ENCODE results near the gene SRRM1. TPM values are rescaled to one million over a fixed set of nuclear protein-coding genes. Genes with fewer than 3 reads are reported as not detected.

SRRM1 gene
- total RNA-seq, 1 experiment from 2014 or later: 290 TPM

DNA sequence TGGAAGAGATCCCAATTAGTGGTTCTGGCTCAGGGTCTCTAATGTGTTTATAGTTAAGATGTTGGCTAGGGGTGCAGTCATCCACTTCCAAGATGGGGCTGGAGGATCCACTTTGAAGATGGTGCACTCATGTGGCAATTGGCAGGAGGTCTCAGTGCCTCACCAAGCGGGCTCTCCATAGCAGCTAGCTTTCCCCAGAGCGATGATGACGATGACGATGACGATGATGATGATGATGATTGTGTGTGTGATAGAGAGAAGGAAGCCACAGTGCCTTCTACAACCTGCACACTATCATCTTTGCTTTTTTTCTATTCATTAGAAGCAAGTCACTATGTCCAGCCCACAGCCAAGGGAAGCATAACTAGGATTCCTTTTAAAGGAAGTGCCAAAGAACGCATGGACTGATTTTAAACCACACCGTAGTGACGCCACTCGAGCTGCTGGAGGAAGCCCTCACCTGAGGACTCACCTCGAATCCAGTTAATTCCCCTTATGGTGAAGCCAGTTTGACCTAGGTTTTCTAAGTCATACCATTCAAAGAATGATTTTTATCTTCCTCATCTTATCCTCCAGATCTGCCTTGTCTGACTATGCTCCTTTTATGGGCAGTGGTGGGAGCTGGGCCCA is 49.4 kb downstream of the SRRM1 start:
- H2BK20ac ChIP-seq (ENCODE audit: low read depth, low read length, poor library complexity, severe bottlenecking): no peak overlapping the region
- H3K27ac Mint-ChIP-seq: peak overlapping the region in 1 of 3 experiments; percentile 70; a peak in 1 of 7 replicates

More for the DNA sequence above, 49.4 kb downstream of the SRRM1 start:
- H3K18ac ChIP-seq (ENCODE audit: insufficient read length, low read depth, low read length): no peak overlapping the region
- H3K79me1 ChIP-seq (ENCODE audit: insufficient read depth, low read depth, low read length, poor library complexity, severe bottlenecking): no peaks in the 10 kb centered on the region
- Mint-ChIP-seq H3K36me3 (ENCODE audit: insufficient read depth in 1 of 3, low read depth in 3 of 3) (peaks cover 3 to 14% (median 3%) of the 10 kb centered on the region in 3 experiments; a peak in 4 of 7 replicates), H3K9me3 (peaks cover 12 to 14% of the 10 kb centered on the region in 2 experiments), H3K27me3 (ENCODE audit: low read depth) (peaks cover 2% of the 10 kb centered on the region), H3K4me1 (peaks cover 6 to 14% of the 10 kb centered on the region in 2 experiments), H3K4me3 (no peak overlapping the region)
- H3K23ac ChIP-seq (ENCODE audit: insufficient read length, low read depth, low read length): no peak overlapping the region
- H2BK15ac ChIP-seq (ENCODE audit: low read depth, low read length): no peak overlapping the region
- H2BK120ac ChIP-seq (ENCODE audit: low read depth, low read length, poor library complexity, severe bottlenecking): no peak overlapping the region
- no peak overlapping the region for H2AFZ ChIP-seq (ENCODE audit: low read length)
- no peak overlapping the region for H4K91ac ChIP-seq (ENCODE audit: insufficient read length, low read depth, low read length)
- DNase-seq: no peak
- no peak overlapping the region for H3K4ac ChIP-seq (ENCODE audit: low read depth, low read length)
- H3T11ph ChIP-seq (ENCODE audit: low read length): no peak overlapping the region
- no peaks in the 10 kb centered on the region for H3K27me3 ChIP-seq (ENCODE audit: insufficient read depth, low read length)
- H4K8ac ChIP-seq (replicated peaks; ENCODE audit: insufficient read length, low read depth, low read length): no peak overlapping the region
- no peak overlapping the region for H3K56ac ChIP-seq (ENCODE audit: insufficient read length, low read depth, low read length)
- no peak overlapping the region for H3K14ac ChIP-seq (ENCODE audit: insufficient read depth, low read length)
- no peak overlapping the region for H3K27ac ChIP-seq (ENCODE audit: insufficient read length, low read depth, low read length)
- WGBS (ENCODE audit: extremely low coverage, insufficient read length, low lambda C conversion rate): no CpG with 5 or more reads among the region's 10 CpGs
- no peaks in the 10 kb centered on the region for H3K23me2 ChIP-seq (ENCODE audit: insufficient read length, low read depth, low read length, poor library complexity, severe bottlenecking)
- H4K5ac ChIP-seq (ENCODE audit: insufficient read length, low read depth, low read length): no peak overlapping the region
- H3K9ac ChIP-seq (ENCODE audit: extremely low read depth, insufficient read length, low read length): no peak overlapping the region
- H2BK12ac ChIP-seq (ENCODE audit: insufficient read length, low read depth, low read length): no peak overlapping the region
- no peaks in the 10 kb centered on the region for H3K9me3 ChIP-seq (ENCODE audit: control insufficient read depth, low read depth, low read length)
- H3K79me2 ChIP-seq (ENCODE audit: insufficient read depth, low read length): no peaks in the 10 kb centered on the region
- H2BK5ac ChIP-seq (ENCODE audit: insufficient read length, low read length): no peak overlapping the region
- H3K4me2 ChIP-seq (ENCODE audit: insufficient read depth, insufficient read length, low read length): no peak overlapping the region
- H4K20me1 ChIP-seq (ENCODE audit: control insufficient read depth, insufficient read depth, insufficient read length): no peaks in the 10 kb centered on the region
- TF ChIP-seq, protein P1, sequence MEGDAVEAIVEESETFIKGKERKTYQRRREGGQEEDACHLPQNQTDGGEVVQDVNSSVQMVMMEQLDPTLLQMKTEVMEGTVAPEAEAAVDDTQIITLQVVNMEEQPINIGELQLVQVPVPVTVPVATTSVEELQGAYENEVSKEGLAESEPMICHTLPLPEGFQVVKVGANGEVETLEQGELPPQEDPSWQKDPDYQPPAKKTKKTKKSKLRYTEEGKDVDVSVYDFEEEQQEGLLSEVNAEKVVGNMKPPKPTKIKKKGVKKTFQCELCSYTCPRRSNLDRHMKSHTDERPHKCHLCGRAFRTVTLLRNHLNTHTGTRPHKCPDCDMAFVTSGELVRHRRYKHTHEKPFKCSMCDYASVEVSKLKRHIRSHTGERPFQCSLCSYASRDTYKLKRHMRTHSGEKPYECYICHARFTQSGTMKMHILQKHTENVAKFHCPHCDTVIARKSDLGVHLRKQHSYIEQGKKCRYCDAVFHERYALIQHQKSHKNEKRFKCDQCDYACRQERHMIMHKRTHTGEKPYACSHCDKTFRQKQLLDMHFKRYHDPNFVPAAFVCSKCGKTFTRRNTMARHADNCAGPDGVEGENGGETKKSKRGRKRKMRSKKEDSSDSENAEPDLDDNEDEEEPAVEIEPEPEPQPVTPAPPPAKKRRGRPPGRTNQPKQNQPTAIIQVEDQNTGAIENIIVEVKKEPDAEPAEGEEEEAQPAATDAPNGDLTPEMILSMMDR (conservative IDR thresholded peaks at IDR 0.05): no peak
- no peak overlapping the region for H2AK5ac ChIP-seq (ENCODE audit: insufficient read length, low read length)
- H3K4me1 ChIP-seq (ENCODE audit: insufficient read depth, low read length): no peaks in the 10 kb centered on the region
